SHP77 (cell line): ENCODE results near the gene PHAF1.

ENCODE experiments used
- DNase-seq, 2 experiments: peaks; one replicate each; lab custom pipeline; 2025; lab: John Stamatoyannopoulos, UW

The PHAF1 gene

GRCh38 chr16:67163164-67163998 is 53.6 kb downstream of the PHAF1 start:
- no peak for DNase-seq

- no peak for DNase-seq
Observed at GRCh38 chr16:67163999-67164558, 54.3 kb downstream of the PHAF1 start.

GRCh38 chr16:67164599-67165061 is 54.9 kb downstream of the PHAF1 start, which contains the start of gene HSF4:
HSF4 (plus strand) TSS chr16:67164745; CDS start chr16:67164812, 67 bp downstream.
- no peak for DNase-seq

GRCh38 chr16:67165121-67166078 is 55.7 kb downstream of the PHAF1 start:
- DNase-seq: no peak

DNA sequence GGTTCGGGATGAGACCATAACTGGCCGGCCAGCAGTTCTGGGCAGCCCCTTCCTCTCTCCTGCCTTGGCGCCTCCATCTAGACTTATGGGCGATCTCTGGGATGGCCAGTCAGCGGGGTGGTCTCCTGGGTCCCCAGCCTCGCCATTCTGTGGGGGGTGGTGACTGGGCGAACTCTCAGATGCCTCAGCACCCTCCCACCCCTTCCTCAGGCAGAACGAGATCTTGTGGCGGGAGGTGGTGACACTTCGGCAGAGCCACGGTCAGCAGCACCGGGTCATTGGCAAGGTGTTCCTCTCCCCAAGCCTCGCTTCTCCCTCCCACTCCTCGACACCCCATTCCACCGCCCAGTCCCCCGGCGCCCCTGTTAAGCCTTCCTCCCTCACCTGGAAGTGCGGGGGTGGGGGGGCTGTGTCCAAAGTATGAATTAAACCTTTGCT is 56.4 kb downstream of the PHAF1 start:
- no peak for DNase-seq

DNA sequence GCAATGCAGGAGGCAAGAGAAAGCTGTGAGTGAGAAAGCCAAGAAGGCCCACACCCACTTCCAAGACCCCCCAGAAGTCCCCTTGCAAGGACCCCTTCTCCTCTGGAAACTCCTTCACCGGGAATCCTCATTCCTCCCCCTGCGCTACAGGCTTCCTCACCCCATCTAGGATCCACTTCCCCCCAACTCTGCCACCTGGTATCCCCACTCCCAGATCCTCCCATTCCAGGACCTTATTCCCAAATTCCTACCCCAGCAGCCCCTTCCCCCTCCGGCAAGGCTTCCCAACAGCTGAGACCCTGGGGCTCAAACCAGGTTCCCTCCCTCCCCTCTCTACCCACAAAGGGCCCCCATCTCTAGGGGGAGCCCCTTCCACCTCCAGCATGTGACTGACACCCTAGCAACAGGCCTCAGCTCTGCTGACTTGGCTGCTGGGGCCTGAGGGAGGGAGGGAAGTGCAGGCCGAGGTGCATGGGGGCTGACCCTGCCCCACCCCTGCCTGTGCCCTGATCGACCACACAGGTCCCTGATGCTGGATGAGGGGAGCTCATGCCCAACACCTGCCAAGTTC is 56.9 kb downstream of the PHAF1 start:
- DNase-seq: no peak

DNA sequence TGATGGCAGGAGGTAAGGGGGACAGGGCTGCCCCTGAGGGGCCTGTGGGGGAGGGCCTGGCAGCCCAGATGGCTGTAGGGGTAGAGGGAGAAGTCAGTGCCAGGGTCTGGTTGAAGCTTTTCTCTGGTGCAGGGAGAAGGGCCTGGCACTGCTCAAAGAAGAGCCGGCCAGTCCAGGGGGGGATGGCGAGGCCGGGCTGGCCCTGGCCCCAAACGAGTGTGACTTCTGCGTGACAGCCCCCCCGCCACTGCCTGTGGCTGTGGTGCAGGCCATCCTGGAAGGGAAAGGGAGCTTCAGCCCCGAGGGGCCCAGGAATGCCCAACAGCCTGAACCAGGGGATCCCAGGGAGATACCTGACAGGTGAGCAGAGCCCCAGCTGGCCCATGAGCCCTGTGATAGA is 57.8 kb downstream of the PHAF1 start:
- DNase-seq: no peak

DNA sequence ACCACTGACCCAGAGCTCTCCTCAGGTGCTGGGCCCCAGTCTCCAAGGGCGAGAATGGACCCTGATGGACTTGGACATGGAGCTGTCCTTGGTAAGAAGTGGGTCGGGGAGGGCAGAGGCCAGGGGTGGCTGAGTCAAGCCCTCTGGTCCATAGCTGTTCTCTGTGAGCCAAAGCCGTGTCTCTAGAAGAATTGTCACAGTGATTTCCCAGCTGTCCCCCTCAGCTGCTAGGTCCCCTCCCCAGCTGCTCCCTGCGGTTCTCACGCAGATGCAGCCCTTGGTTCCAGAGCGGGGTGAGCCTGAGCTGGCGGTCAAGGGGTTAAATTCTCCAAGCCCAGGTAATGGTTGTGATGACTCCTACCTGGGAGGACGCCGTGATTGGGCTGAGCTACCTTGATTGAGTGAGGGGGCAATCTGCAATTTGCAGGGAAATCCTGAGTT is 59.3 kb downstream of the PHAF1 start:
- DNase-seq: no peak

DNA sequence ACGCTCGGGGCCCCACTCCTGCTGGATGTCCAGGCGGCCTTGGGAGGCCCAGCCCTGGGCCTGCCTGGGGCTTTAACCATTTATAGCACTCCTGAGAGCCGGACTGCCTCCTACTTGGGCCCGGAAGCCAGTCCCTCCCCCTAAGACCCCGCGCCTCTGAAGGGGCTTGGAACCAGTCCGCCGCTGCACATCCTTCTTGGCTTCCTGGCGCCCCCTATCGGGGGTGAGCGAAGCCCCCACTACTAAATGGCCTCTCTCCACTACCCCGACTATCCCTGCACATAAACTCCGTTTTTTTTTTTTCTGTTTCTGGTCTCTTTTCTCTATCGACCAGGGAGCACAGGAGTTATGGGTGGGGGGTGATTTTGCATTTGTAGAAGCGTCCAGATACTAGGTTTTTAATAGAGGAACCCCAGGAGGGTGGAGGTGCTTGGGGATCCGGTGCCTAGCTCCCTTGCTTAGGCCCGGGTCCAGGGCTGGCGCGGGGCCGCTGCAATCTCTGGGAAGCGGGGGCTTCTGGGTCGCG is 60.0 kb downstream of the PHAF1 start:
- DNase-seq: peak; percentile 33 to 67

DNA sequence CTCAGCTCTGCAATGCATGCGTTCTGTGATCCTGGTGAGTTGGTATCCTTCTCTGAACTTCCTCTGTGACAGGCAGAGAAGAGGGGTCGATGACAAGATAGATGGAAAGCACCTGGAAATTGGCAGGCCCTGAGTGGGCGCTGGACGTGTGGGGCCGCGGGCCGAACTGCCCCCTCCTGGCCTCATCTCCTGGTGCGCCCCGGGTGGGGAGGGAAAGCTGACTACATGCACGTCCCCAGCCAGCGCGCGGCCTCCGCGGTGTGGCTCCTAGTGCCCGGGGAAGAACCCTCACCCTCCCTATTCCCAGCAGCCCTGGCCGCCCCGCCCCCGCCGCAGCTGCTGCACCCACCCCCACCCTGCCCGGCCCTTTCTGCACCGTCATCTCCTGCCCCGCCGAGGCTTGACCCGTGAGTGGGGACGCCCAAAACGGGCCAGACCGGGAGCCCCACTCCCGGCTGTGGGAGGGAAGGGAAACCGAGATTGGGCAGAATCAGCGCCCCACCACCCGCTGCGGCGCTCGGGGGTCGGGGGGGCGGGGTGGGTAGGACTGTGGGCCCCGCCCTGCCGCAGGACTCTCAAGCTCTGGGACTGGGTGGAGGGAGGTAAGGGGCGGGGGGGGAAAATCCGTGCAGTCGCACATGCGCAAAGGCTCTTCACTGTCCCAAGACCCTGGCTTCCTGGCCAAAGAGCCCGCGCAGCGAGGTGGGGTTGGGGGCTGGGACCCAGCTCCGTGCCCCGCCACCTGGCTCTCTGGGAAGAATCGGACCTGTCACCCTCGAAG is 60.6 kb downstream of the PHAF1 start, which contains the start of gene NOL3:
Gene NOL3 (plus strand): TSS at position 371 of the 781 bp plus-strand sequence.
- peak; percentile 86 to 88 for DNase-seq

DNA sequence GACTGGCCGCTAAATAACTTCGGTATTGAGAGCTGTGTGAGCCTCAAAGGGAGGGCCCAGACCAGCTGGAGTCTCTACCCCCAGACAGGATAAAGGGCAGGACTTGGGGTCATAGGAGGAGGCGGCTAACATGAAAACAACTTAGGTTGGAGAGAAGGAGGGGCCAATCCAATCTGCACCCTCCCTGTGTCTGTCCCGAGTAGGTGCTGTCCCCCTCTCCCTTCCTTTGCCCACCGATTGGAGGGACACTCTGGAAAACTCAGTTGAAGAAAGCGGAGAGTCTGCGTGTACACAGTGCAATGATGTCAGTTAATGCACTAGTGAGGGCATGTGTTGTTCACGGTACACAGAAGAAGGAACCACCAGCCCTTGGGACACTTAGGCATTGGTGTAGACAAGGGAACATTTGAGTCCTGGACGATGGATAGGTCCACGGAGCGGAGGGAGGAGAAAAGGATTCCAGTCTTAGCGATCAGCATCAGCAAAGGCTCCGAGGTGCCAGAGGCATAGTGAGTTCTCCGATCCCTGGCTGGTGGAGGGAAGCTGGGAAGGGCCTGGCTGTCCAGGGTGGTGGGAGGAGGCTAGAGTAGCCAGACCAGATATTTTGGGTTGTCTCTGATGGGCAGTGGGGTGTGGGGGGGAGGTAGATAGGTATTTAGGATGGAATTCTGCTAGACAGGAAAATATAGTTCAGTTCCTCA is 61.4 kb downstream of the PHAF1 start:
- DNase-seq: no peak

- no peak for DNase-seq
Observed at GRCh38 chr16:67173323-67173722, 63.6 kb downstream of the PHAF1 start.

DNA sequence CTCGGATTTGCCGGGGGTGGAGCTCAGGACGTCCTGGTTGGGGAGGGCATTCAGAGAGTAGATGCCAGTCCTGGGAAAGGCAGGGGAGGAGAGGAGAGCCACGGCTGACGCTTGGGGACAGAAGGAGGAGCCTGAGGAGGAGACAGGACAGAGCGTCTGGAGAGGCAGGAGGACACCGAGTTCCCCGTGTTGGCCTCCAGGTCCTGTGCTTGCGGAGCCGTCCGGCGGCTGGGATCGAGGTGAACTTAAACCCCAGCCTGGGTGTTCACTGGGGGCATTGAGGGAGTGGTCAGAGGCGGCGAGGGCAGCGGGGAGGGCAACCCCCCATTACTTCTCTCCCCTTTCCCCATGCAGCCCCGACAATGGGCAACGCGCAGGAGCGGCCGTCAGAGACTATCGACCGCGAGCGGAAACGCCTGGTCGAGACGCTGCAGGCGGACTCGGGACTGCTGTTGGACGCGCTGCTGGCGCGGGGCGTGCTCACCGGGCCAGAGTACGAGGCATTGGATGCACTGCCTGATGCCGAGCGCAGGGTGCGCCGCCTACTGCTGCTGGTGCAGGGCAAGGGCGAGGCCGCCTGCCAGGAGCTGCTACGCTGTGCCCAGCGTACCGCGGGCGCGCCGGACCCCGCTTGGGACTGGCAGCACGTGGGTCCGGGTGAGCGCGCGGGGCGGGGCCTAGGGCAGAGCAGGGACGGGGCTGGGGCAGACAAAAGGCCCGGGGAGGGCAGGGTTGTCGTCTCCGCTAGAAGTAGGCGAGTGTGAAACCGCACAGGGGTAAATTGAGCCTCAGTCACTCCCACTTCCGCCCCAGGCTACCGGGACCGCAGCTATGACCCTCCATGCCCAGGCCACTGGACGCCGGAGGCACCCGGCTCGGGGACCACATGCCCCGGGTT is 64.3 kb downstream of the PHAF1 start:
- DNase-seq: peak; percentile 84 to 90

- DNase-seq: no peak
Observed at GRCh38 chr16:67174706-67175231, 65.0 kb downstream of the PHAF1 start.

DNA sequence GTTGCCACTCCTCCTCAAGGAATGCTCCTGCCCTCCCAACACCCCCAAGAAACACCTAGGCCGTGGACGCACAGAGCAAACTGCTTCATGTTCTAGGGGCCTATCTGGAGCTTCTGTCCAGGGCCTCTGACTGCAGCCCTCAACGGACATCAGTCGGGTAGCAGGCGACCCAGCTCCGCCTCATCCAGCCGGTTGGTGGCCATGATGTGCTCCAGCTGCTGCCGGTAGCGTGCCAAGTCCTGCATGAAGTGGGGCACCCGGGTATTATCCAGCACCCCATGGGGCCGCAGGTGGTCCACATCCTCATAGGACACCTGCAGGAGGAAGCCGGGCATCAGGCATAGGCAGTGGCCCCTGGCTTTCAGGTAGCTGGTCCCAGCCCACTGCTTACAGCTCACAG is 66.9 kb downstream of the PHAF1 start:
- no peak for DNase-seq

DNA sequence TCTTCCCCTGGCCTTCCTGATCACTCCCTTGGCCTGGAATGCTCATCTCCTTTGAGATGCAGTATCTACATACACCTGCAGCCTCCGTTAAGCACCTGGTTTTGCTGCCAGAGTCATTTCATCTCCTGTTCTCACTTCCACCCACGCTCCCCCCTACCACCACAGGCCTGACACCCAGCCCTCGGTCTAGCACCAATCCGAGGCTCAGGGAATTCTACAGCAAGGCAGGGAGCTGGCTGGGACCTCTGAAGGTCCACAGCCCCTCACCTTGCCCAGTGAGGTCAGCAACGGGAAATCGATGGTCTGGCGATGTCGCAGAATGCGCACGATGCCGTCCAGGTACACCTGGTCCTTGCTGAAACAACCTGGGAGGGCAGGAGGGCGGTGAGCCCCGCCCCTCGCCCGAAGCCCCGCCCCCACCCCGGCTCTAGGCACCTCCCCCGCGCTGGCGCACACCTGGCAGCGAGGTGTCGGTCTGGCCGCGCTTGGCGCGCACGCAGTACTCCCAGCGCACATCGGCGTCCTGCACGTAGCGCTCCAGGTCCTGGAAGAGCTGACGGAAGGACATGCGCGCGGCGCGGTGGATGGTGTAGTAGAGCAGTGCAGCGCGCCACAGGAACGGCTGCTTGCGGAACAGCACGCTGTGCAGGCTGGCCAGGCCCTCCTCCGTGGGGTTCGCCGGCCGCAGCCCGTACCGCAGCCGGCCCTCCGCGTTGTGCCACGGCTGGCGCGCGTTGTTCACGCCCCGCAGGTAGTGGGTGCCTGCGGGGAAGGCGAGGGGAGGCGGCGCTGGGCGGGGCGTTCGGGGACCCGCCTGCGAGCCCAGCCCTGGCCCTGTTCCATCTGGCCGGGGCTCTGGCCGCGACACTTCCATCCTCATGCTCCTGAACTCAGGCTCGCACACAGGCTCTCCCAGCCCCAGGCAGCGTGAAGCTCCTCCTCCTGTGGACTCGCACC is 68.3 kb downstream of the PHAF1 start:
- DNase-seq: peak; percentile 38 to 77

- peak in 1 of 2 experiments; percentile 17 for DNase-seq
Observed at GRCh38 chr16:67179421-67180080, 69.8 kb downstream of the PHAF1 start.
